ENCODE results near the gene CPNE5. TPM values are rescaled to one million over a fixed set of nuclear protein-coding genes. Genes with fewer than 3 reads are reported as not detected.

The CPNE5 gene
- total RNA-seq, 2 experiments from 2014 or later: 0.19 to 0.28 TPM

- H3K36me3 Mint-ChIP-seq (ENCODE audit: low read depth): no peaks in the 10 kb centered on the region
- intact Hi-C loops (cut with DNase I, micrococcal nuclease): no loop called here
- POLR2A ChIA-PET: interaction anchor here (0.7 kb wide), 1 partner anchor 19 kb away, joined by 3 read pairs; no protein-coding TSS in a partner anchor
Observed at GRCh38 chr6:36786055-36786675, 53.1 kb downstream of the CPNE5 start.

GRCh38 chr6:36784376-36784636, 54.9 kb downstream of the CPNE5 start:
- Mint-ChIP-seq H3K4me1 (ENCODE audit: low read depth) (peaks cover 5% of the 10 kb centered on the region), H3K27ac (no peak overlapping the region), H3K27me3 (no peaks in the 10 kb centered on the region), H3K9me3 (no peaks in the 10 kb centered on the region), H3K4me3 (no peak overlapping the region), H3K36me3 (ENCODE audit: low read depth) (no peaks in the 10 kb centered on the region)
- TF ChIP-seq CTCF (IDR thresholded peaks at IDR 0.05): no peak
- POLR2A ChIA-PET: no interaction called here
- Histone ChIP-seq H3K36me3 (ENCODE audit: insufficient read depth, low read length) (no peaks in the 10 kb centered on the region), H3K4me3 (ENCODE audit: low read length) (no peak overlapping the region), H3K27me3 (ENCODE audit: control insufficient read depth in 1 of 2, insufficient read depth in 2 of 2, low read length in 2 of 2) (peaks cover 0 to 8% of the 10 kb centered on the region in 2 experiments), H3K4me1 (ENCODE audit: insufficient read depth, low read length) (peaks cover 9% of the 10 kb centered on the region), H3K27ac (ENCODE audit: low read depth in 1 of 2, low read length in 2 of 2) (no peak overlapping the region), H3K9me3 (ENCODE audit: control insufficient read depth in 1 of 2, insufficient read depth in 1 of 2, low read length in 2 of 2) (no peaks in the 10 kb centered on the region)
- DNase-seq: no peak
- CTCF ChIA-PET: no interaction called here
- ATAC-seq (ENCODE audit: poor library complexity): no peak
- intact Hi-C loops (cut with DNase I, micrococcal nuclease): no loop called here

More at GRCh38 chr6:36786055-36786675, 53.1 kb downstream of the CPNE5 start:
- H3K27ac ChIP-seq (ENCODE audit: low read depth in 1 of 2, low read length in 2 of 2): no peak overlapping the region
- H3K9me3 Mint-ChIP-seq: no peaks in the 10 kb centered on the region
- H3K4me3 ChIP-seq (ENCODE audit: low read length): no peak overlapping the region
- peaks cover 5% of the 10 kb centered on the region for H3K4me1 Mint-ChIP-seq (ENCODE audit: low read depth)
- no peak overlapping the region for H3K27ac Mint-ChIP-seq
- no peaks in the 10 kb centered on the region for H3K36me3 ChIP-seq (ENCODE audit: insufficient read depth, low read length)
- DNase-seq (no peak), ATAC-seq (ENCODE audit: poor library complexity) (no peak)
- peaks cover 0 to 6% of the 10 kb centered on the region in 2 experiments for H3K27me3 ChIP-seq (ENCODE audit: control insufficient read depth in 1 of 2, insufficient read depth in 2 of 2, low read length in 2 of 2)
- peaks cover 7% of the 10 kb centered on the region for H3K4me1 ChIP-seq (ENCODE audit: insufficient read depth, low read length)
- TF ChIP-seq CTCF (IDR thresholded peaks at IDR 0.05): no peak
- H3K9me3 ChIP-seq (ENCODE audit: control insufficient read depth in 1 of 2, insufficient read depth in 1 of 2, low read length in 2 of 2): no peaks in the 10 kb centered on the region
- CTCF ChIA-PET: interaction anchor here (0.7 kb wide), 1 partner anchor 32 kb away, joined by 4 read pairs; no protein-coding TSS in a partner anchor
- H3K27me3 Mint-ChIP-seq: peaks cover 4% of the 10 kb centered on the region
- H3K4me3 Mint-ChIP-seq: no peak overlapping the region

GRCh38 chr6:36783603-36784375, 55.5 kb downstream of the CPNE5 start:
- H3K27me3 ChIP-seq (ENCODE audit: control insufficient read depth in 1 of 2, insufficient read depth in 2 of 2, low read length in 2 of 2): peaks cover 0 to 8% of the 10 kb centered on the region in 2 experiments
- Mint-ChIP-seq H3K36me3 (ENCODE audit: low read depth) (no peaks in the 10 kb centered on the region), H3K4me3 (no peak overlapping the region), H3K9me3 (no peaks in the 10 kb centered on the region), H3K27me3 (no peaks in the 10 kb centered on the region), H3K4me1 (ENCODE audit: low read depth) (peaks cover 5% of the 10 kb centered on the region), H3K27ac (no peak overlapping the region)
- DNase-seq (no peak), ATAC-seq (ENCODE audit: poor library complexity) (no peak)
- intact Hi-C loops (cut with DNase I, micrococcal nuclease): loop anchor here in 1 of 2 experiments (2.0 kb wide), 1 partner anchor 17 kb away; no protein-coding TSS in a partner anchor
- H3K4me3 ChIP-seq (ENCODE audit: low read length): no peak overlapping the region
- no peak overlapping the region for H3K27ac ChIP-seq (ENCODE audit: low read depth in 1 of 2, low read length in 2 of 2)
- no peaks in the 10 kb centered on the region for H3K9me3 ChIP-seq (ENCODE audit: control insufficient read depth in 1 of 2, insufficient read depth in 1 of 2, low read length in 2 of 2)
- H3K4me1 ChIP-seq (ENCODE audit: insufficient read depth, low read length): peaks cover 10% of the 10 kb centered on the region
- H3K36me3 ChIP-seq (ENCODE audit: insufficient read depth, low read length): no peaks in the 10 kb centered on the region
- POLR2A ChIA-PET: interaction anchor here (1.3 kb wide), 1 partner anchor 169 kb away, joined by 3 read pairs; no protein-coding TSS in a partner anchor
- CTCF ChIA-PET: interaction anchor here (0.5 to 2.1 kb wide), 3 partner anchors 18 to 67 kb away, joined by 3 to 15 read pairs (median 4); no protein-coding TSS in a partner anchor
- TF ChIP-seq CTCF (IDR thresholded peaks at IDR 0.05): no peak
